HepG2 (cell line): Measurements from ENCODE around the gene TET2. TPM values are rescaled to one million over a fixed set of nuclear protein-coding genes. Genes with fewer than 3 reads are reported as not detected.

Experiments used
- ATAC-seq: fragments of 200-7000 bp; cut with Tn5 transposase; 3 replicates; pipeline ENCODE4 v1.9.1; 2020; ENCODE audit warnings: mild to moderate bottlenecking, moderate library complexity
- BruUV-seq: library from RNA; stranded (reverse); fragments of 400-500 nt; replicated peaks from 2 replicates; lab custom pipeline; 2021; lab: Mats Ljungman, UMichigan
- CTCF ChIA-PET: fragments of 300-600 bp; formaldehyde crosslinking; extraction: SDS; loops from one replicate; lab custom pipeline; 2021; ENCODE audit warnings: low total read pairs, inconsistent platforms, low intra/inter-chr PET ratio; lab: Yijun Ruan, JAX
- POLR2A ChIA-PET: fragments of 350-600 bp; sonication (Branson Sonifier 250); formaldehyde crosslinking; loops from one replicate; lab custom pipeline; 2020; ENCODE audit warnings: antibody characterized with exemption, inconsistent platforms; lab: Yijun Ruan, JAX
- DNase-seq: peaks from one replicate; pipeline ENCODE4 v3.0.0-alpha.2; 2015; ENCODE audit warnings: low spot score
- FAIRE-seq: peaks from 3 replicates; lab custom pipeline; 2011; peaks lifted over from hg19 to GRCh38; lab: Jason Lieb, UNC
- H2AFZ ChIP-seq: one replicate; pipeline ENCODE4 v1.6.1; 2011; ENCODE audit warnings: low read length, inconsistent platforms
- H3K27ac ChIP-seq: fragments of 300-600 bp; 3 replicates; pipeline ENCODE4 v1.8.0; 2011; ENCODE audit warnings: mixed run types, mild to moderate bottlenecking, mixed read lengths, low read length, inconsistent platforms; ENCODE audit not compliant: insufficient read depth; ENCODE audit errors: extremely low read length
- H3K27me3 ChIP-seq, 2 experiments: fragments of 200-600 bp in 1 of 2; 2 replicates in 1 of 2; 3 replicates in 1 of 2; pipeline versions ENCODE4 v1.6.0 to v1.8.0; 2011; ENCODE audit warnings: low read length in 2 of 2, mild to moderate bottlenecking in 2 of 2, moderate library complexity in 2 of 2, inconsistent platforms in 1 of 2; ENCODE audit not compliant: insufficient read depth in 2 of 2, control insufficient read depth in 1 of 2
- H3K36me3 ChIP-seq, 2 experiments: fragments of 200-600 bp in 1 of 2; replicated peaks in 1 of 2; 2 replicates in 1 of 2; 3 replicates in 1 of 2; pipeline versions ENCODE4 v1.5.1 to v1.8.0; 2011; ENCODE audit warnings: low read length in 2 of 2, inconsistent platforms in 1 of 2; ENCODE audit not compliant: insufficient read depth in 2 of 2, control insufficient read depth in 1 of 2
- H3K4me1 ChIP-seq: 2 replicates; pipeline ENCODE4 v1.5.1; 2012; ENCODE audit warnings: low read length, inconsistent platforms; ENCODE audit not compliant: insufficient read depth
- H3K4me2 ChIP-seq: 2 replicates; pipeline ENCODE4 v1.6.0; 2011; ENCODE audit warnings: low read depth, low read length, inconsistent platforms
- H3K4me3 ChIP-seq, 3 experiments: fragments of 200-600 bp in 1 of 3; sonication (generic), shearing (Covaris generic) in 1 of 3; replicated peaks in 1 of 3; 2 replicates each; pipeline ENCODE4 v1.5.1; 2011 to 2016; ENCODE audit warnings: low read length in 3 of 3, inconsistent platforms in 2 of 3, low read depth in 2 of 3, mild to moderate bottlenecking in 2 of 3, control low read depth in 1 of 3, mixed read lengths in 1 of 3; ENCODE audit not compliant: insufficient read depth in 1 of 3
- H3K79me2 ChIP-seq: one replicate; pipeline ENCODE4 v1.6.1; 2011; ENCODE audit warnings: low read length, inconsistent platforms; ENCODE audit not compliant: insufficient read depth
- H3K9ac ChIP-seq: 2 replicates; pipeline ENCODE4 v1.6.0; 2011; ENCODE audit warnings: mild to moderate bottlenecking, low read depth, low read length, inconsistent platforms; ENCODE audit not compliant: insufficient read depth
- H3K9me3 ChIP-seq: 2 replicates; pipeline ENCODE4 v1.5.1; 2012; ENCODE audit warnings: mild to moderate bottlenecking, low read length
- H4K20me1 ChIP-seq: 2 replicates; pipeline ENCODE4 v1.6.0; 2011; ENCODE audit warnings: inconsistent platforms, mild to moderate bottlenecking, low read length, moderate library complexity; ENCODE audit not compliant: insufficient read depth
- BRF2 ChIP-seq: sonication (generic); formaldehyde crosslinking; IDR thresholded peaks from 2 replicates; pipeline ENCODE4 v1.8.1; 2022; ENCODE audit warnings: mild to moderate bottlenecking, missing genetic modification reagents
- EHMT2 ChIP-seq: fragments of 200-600 bp; sonication (generic); IDR thresholded peaks from 2 replicates; pipeline ENCODE4 v1.7.0; 2017; ENCODE audit warnings: antibody characterized with exemption, low read depth, low read length, borderline replicate concordance
- HNRNPLL ChIP-seq: fragments of 200-400 bp; formaldehyde crosslinking; IDR thresholded peaks from 2 replicates; pipeline ENCODE4 v1.6.1; 2017; ENCODE audit warnings: mild to moderate bottlenecking, low read depth, low read length; ENCODE audit not compliant: poor library complexity, severe bottlenecking
- KDM5A ChIP-seq: fragments of 200-600 bp; sonication (generic); IDR thresholded peaks from 2 replicates; pipeline ENCODE4 v1.7.0; 2018; ENCODE audit warnings: antibody characterized with exemption, mild to moderate bottlenecking, low read length, borderline replicate concordance
- NR2F6 ChIP-seq, 2 experiments: IDR thresholded peaks; 2 replicates each; pipeline ENCODE4 v1.6.1; 2016; ENCODE audit warnings: antibody characterized with exemption in 1 of 2, mild to moderate bottlenecking in 1 of 2
- NR3C1 ChIP-seq: sonication (generic); formaldehyde crosslinking; IDR thresholded peaks from 2 replicates; pipeline ENCODE4 v1.4.0; 2020; ENCODE audit warnings: missing genetic modification reagents
- RFX5 ChIP-seq: IDR thresholded peaks from 2 replicates; pipeline ENCODE4 v1.6.1; 2011; ENCODE audit warnings: low read depth, low read length, improper control_type of control experiment
- ZNF775 ChIP-seq: sonication (generic); formaldehyde crosslinking; IDR thresholded peaks from 2 replicates; pipeline ENCODE4 v1.4.0; 2020; ENCODE audit warnings: missing genetic modification reagents, mild to moderate bottlenecking, moderate library complexity, borderline replicate concordance
- ZNF788 ChIP-seq: sonication (generic); formaldehyde crosslinking; IDR thresholded peaks from 2 replicates; pipeline ENCODE4 v1.5.0; 2020; ENCODE audit warnings: mild to moderate bottlenecking, missing genetic modification reagents, borderline replicate concordance
- WGBS: methylation state at CpG from one replicate; pipeline ENCODE4 v1.1.6; 2017; ENCODE audit warnings: low lambda C conversion rate; 5-methylcytosine and 5-hydroxymethylcytosine counted together
- in situ Hi-C: cut with HindIII; loops from 2 replicates; pipeline ENCODE4 v1.10.0; 2017; ENCODE audit warnings: low pct_unique_long_range_greater_than_20kb; ENCODE audit not compliant: extremely low pct_ligation_motif_present
- intact Hi-C: fragments of 100-400 bp; cut with micrococcal nuclease; formaldehyde crosslinking; loops from one replicate; pipeline ENCODE4 v1.10.0; 2022; ENCODE audit not compliant: unreplicated experiment
- polyA plus RNA-seq, 8 experiments: library from polyadenylated mRNA; depleted of rRNA in 3 of 8; stranded (reverse) in 7 of 8; unstranded in 1 of 8; fragments of >200 nt; fragmentation: Illumina TruSeq in 4 of 8; extraction: Trizol in 4 of 8; gene quantifications; 2 replicates each; pipeline versions ENCODE4 v1.2.1 to v1.2.3, GENCODE V29; 2011 to 2016; ENCODE audit warnings: low read depth in 4 of 8, missing spikeins in 1 of 8, mixed read lengths in 1 of 8; ENCODE audit not compliant: insufficient read depth in 1 of 8
- total RNA-seq, 5 experiments: library from RNA; depleted of rRNA; stranded (reverse); fragments of >200 nt; fragmentation: Illumina TruSeq; extraction: Trizol; gene quantifications; 2 replicates each; pipeline ENCODE4 v1.2.3, GENCODE V29; 2016; ENCODE audit warnings: low read depth in 1 of 5

The TET2 gene
- total and polyA plus RNA-seq, 2 of the 13 experiments (the other 11 are each of a cell fraction or from before 2014, with no cell fraction given) = 4.7 to 4.8 TPM

- TF ChIP-seq BRF2 = no peak
- peak; percentile 95 for TF ChIP-seq ZNF775 (CRISPR knock-in tag)
- 0 out of 2 replicates have a peak, but pooled peaks have one; percentile 25 for TF ChIP-seq NR2F6 (IDR thresholded peaks at IDR 0.05)
- no peak for TF ChIP-seq NR2F6 (CRISPR knock-in tag; IDR thresholded peaks at IDR 0.05)
Measured at GRCh38 chr4:105192910-105193309, 46.2 kb downstream of the TET2 start (continued).

- no peaks in the 10 kb centered on the region for H4K20me1 ChIP-seq
- DNase-seq (no peak), FAIRE-seq (no peak), ATAC-seq (no peak)
- WGBS = 97% methylated on average over 3 of the region's 3 CpGs
- no peaks in the 10 kb centered on the region for H3K9me3 ChIP-seq
- H2AFZ ChIP-seq = no peak overlapping the region
- no peak overlapping the region for H3K4me2 ChIP-seq
- ChIA-PET CTCF (no interaction called here), POLR2A (no interaction called here)
- H3K27me3 ChIP-seq = no peaks in the 10 kb centered on the region
- TF ChIP-seq NR3C1 (CRISPR knock-in tag) (no peak), HNRNPLL (no peak), RFX5 (no peak), KDM5A (no peak), ZNF788 (no peak), EHMT2 (no peak)
- no peak overlapping the region for H3K27ac ChIP-seq
- H3K36me3 ChIP-seq = no peaks in the 10 kb centered on the region; a peak in 2 of 5 replicates
- intact Hi-C loops (loop anchor here (2.0 kb wide), 1 partner anchor 47 kb away; the partner anchor contains the start of gene TET2), in situ Hi-C loops (no loop called here)
- no peak overlapping the region for H3K4me3 ChIP-seq
- H3K79me2 ChIP-seq = no peaks in the 10 kb centered on the region
- peaks cover 27% of the 10 kb centered on the region for H3K4me1 ChIP-seq
- no TSS peak for BruUV-seq
- H3K9ac ChIP-seq = no peak overlapping the region
Measured at GRCh38 chr4:105193536-105193935, 46.9 kb downstream of the TET2 start.
